ENCODE data around the gene CNST.

DNA sequence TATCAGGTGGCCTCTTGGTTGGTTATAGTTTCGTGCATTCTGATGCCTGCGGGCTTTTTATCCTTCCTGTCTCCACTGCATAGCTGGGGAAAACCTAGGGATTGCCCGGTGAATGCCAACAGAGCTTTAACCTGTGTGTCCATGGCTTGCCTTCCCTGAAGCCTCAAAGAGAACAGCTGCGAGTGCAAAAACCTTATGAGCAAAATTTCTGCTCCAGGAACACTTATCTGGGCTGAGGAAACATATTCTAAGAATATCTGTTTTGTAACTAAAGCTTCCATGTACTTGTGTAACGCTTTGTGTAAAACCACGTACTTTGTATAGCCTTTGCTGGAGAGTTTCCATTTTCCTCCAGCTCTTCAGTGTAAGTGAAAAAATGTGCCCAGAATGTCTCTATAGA lies 7.2 kb downstream of the CNST start:
- TF ChIP-seq, protein P1, sequence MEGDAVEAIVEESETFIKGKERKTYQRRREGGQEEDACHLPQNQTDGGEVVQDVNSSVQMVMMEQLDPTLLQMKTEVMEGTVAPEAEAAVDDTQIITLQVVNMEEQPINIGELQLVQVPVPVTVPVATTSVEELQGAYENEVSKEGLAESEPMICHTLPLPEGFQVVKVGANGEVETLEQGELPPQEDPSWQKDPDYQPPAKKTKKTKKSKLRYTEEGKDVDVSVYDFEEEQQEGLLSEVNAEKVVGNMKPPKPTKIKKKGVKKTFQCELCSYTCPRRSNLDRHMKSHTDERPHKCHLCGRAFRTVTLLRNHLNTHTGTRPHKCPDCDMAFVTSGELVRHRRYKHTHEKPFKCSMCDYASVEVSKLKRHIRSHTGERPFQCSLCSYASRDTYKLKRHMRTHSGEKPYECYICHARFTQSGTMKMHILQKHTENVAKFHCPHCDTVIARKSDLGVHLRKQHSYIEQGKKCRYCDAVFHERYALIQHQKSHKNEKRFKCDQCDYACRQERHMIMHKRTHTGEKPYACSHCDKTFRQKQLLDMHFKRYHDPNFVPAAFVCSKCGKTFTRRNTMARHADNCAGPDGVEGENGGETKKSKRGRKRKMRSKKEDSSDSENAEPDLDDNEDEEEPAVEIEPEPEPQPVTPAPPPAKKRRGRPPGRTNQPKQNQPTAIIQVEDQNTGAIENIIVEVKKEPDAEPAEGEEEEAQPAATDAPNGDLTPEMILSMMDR (IDR thresholded peaks at IDR 0.05; ENCODE audit: low read depth, low read length), result no peak
- TF ChIP-seq EZH2phosphoT487 (IDR thresholded peaks at IDR 0.05; ENCODE audit: low read depth), result no peak
